HG03442 (cell line): ENCODE results near the gene LINS1.

ENCODE experiments used
- ATAC-seq: cut with Tn5 transposase; IDR thresholded peaks from one replicate; pipeline ENCODE4 v1.9.1; 2021; ENCODE audit warnings: mild to moderate bottlenecking, moderate library complexity; ENCODE audit not compliant: unreplicated experiment

LINS1 gene

GRCh38 chr15:100558771-100559254 lies 43.2 kb downstream of the LINS1 start:
- ATAC-seq: no peak

- ATAC-seq: no peak
These were observed 48.5 kb downstream of the LINS1 start for GRCh38 chr15:100553468-100553867.

GRCh38 chr15:100547961-100548360 lies 54.0 kb downstream of the LINS1 start:
- no peak for ATAC-seq

DNA sequence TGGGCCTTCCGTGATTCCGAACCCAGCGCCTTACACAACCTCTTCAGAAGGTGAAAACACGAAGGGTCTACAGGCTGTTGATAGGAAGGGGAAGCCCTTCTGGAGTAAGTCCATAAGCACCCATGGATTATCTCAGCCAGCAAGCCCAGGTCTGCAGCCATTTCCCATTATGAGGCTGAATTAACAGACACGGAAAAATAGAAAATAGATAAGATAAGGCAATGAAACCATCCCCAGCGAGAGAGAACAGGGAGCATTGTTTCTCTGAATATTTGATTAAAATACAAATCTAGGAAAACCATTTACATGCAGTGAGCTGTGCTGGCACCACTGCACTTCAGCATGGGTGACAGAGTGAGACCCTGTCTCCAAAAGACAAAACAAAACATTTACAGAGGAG lies 57.0 kb downstream of the LINS1 start:
- ATAC-seq: no peak

- no peak for ATAC-seq
These were observed 57.6 kb downstream of the LINS1 start for GRCh38 chr15:100544338-100544841.

GRCh38 chr15:100542290-100542689 lies 59.7 kb downstream of the LINS1 start:
- ATAC-seq: no peak

DNA sequence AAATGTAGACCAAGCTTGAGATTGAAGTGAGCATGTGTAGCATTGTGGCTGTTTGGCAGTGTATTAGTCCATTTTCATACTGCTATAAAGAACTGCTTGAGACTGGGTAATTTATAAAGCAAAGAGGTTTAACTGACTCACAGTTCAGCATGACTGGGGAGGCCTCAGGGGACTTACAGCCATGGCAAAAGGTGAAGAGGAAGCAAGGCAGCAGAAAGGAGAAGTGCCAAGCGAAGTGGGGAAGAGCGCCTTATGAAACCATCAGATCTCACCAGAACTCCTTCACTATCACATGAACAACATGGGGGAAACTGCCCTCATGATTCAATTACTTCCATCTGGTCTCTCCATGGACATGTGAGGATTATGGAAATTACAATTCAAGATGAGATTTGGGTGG lies 64.7 kb downstream of the LINS1 start:
- no peak for ATAC-seq

- no peak for ATAC-seq
These were observed 65.3 kb downstream of the LINS1 start for GRCh38 chr15:100536733-100537132.

DNA sequence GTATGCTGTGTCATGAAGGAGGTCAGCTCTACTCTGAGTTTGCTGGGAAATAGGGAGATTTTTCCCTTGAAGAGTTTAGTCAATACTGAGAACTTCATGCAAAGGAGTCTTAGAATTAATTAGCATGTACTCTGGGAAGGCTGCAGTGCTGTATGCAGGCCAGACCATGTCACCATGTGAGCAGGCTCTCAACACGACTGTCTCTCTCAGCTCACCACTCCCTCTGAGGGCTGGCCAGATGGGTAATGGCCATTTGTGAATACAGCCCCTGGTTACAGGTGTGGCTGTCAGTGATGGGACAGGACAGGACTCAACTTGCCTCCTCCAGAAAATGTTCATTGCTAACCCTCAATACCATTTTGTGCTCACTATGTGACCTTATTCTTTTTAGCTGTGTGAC lies 68.1 kb downstream of the LINS1 start:
- ATAC-seq: no peak

DNA sequence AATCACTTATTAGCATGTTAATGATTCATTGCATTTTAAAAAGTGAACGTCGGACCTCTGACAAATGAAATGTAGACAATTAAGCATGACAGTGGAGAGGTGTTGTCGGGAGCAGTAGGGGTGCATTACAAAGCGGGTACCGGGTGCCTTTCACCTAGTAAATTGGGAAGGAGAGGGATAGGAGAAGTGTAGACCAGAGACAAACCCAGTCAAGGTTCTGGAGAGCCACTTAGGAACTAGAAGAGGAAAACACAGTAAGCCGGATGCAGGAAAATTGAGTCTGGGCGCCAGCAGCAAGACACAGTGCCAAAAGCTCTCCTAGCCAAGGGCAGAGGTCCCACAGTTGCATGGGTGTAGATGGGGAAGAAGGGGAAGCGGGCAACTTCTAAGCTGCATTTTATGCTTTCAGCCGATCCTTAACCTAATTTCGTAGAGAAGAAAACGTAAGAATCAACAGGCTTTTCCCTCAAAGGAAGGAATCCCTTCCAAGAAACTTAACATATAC lies 70.1 kb downstream of the LINS1 start:
- no peak for ATAC-seq

GRCh38 chr15:100531204-100531603 lies 70.8 kb downstream of the LINS1 start:
- no peak for ATAC-seq

DNA sequence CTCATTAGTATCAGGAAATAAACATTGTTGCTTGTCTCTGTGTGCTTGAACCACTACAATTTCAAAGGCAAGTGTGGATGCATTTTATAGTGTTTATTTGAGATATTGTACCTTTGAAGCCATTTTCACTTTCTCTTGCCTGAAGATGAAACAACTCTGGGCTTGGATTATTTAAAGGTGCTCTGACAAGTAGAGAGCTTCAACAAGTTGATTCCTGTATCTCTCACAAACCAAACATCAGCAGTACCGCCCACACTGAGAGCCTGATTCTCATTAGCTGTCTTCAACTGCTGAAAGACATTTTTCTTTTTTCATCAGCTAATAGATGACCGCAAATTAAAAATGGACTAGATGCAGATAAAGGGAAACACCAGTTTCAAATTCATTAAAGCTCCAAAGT lies 72.4 kb downstream of the LINS1 start:
- ATAC-seq: no peak

GRCh38 chr15:100528833-100529428 lies 73.1 kb downstream of the LINS1 start, which contains the start of gene CERS3:
TSS of gene CERS3 (minus strand) at chr15:100528950. CDS start at chr15:100501849, 27,101 bp downstream.
- no peak for ATAC-seq

DNA sequence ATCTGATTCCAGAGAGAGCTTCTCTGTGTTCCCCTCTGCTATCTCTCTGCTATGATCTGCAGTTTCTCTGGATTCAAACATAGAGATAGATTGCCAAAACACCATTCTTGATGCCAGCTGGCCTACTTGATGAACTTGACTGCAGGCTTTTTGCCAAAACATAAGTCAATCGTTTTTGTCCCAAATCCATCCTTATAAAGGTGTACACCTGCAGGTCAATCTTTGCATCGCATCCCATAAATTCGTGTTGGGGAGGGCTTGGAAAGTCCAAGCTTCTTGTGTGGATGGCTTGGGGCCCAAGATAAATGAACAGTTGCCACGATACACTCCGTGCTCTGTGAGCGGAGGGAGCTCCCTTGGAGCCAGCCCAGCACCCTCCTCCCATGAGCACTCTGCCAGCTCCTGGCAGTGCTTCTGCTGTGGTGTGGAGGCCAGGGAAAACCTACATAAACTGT lies 75.9 kb downstream of the LINS1 start:
- ATAC-seq: no peak

DNA sequence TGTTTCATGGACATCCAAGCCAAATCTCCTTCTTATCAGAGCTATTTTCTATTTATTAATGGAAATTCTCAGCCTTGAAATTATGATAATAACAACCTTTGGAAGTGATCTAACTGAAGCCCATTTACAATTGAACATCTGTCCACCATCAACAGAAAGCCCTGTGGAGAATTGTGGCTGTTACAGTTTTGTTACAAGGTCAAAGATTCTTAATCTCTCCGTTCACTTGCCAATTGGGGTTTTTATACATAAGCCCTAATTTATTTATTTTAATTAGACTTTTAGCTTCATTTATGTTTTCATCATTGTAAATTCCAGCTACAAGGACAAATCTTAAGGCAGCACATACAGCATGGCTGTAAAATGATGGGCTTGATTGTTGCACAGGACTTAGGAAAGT lies 76.5 kb downstream of the LINS1 start:
- ATAC-seq: no peak

DNA sequence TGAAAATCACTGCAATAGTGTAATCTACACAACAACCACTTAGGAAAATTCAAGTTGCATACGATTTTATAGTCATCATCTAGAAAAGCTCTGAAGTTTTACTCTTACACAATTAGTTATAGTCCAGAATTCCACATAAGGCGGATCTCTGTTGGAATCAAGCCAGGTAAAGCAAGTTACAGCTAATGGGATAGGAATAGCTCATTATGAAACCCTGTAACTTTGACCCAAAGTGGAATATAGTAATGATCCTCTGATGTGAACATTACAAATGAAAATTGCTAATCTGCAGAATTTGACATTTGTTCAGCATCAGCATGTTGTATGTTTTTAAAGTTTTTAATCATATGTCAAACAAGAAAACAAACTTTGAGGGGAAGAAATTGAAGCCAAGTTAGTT lies 77.7 kb downstream of the LINS1 start:
- ATAC-seq: no peak

DNA sequence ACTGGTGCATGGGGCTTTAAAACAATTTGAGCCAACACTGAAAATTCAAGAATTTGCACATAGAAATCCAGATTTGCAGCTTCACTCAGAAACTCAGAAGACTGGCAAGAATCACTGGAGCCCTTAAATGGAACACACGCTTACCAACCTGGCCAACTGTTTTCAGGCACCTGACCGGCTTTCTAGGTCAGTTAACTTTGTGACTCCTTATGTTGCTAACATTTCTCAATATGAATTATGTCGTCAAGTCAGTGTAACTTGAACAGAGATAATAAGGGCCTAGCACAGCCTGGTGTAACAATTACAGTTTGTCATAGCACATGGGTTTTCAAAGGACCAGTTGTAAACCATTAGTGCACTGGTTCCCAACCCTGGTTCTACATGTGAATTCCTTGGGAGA lies 80.1 kb downstream of the LINS1 start:
- no peak for ATAC-seq

GRCh38 chr15:100520132-100520921 lies 81.7 kb downstream of the LINS1 start:
- ATAC-seq: no peak

DNA sequence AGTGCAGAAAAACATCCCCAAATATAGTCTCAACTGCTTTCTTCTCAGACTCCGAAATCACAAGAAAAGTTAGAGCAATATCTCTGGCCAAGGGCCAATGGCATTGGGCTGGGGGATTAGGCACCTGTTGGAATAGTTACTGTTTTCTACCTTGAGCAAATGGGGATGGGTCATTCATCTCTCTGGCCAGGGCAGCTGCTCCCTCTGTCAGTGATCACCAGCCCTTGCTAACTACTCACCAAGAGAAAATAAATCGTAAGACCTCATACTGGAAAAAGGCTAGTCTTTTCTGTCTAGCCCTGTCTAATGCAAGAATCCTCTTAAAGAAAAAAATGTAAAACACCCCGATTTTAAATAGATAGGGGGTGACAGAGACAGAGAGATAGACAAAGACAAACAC lies 84.1 kb downstream of the LINS1 start:
- no peak for ATAC-seq
